Esophagus squamous epithelium (tissue), 4 donors: ENCODE data around the gene RTTN.

Experiments
- POLR2A ChIP-seq, 4 donors: fragments of 450-650 bp; IDR thresholded peaks; one replicate each; pipeline ENCODE4 v1.6.1; 2017; ENCODE audit warnings: antibody characterized with exemption in 4 of 4, mild to moderate bottlenecking in 4 of 4, moderate library complexity in 3 of 4
- TF ChIP-seq, protein P1 (sequence below), 6 experiments: fragments of 450-650 bp in 4 of 6; fragments of 200-600 bp in 2 of 6; sonication (generic) in 2 of 6; IDR thresholded peaks; one replicate each; pipeline ENCODE4 v1.5.1; 2016 to 2019; ENCODE audit warnings: antibody characterized with exemption in 6 of 6, mild to moderate bottlenecking in 4 of 6, moderate library complexity in 4 of 6

DNA sequence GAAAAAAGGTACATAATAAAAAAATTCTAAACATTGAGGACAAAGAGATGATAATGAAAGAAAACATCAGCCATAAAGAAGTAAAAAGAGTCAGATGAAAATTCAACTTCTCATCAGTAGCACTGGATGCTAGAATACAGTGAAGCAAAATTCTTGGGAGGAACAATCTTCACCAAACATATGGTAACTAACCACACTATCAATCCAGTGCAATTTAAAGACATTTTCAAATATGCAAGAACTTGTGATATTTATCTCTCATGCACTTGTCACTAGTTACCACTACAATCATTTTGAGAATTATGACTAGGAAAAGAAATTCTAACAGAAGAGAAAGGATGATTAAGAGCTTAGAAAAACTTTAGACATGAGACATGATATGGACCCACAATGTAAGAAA lies 127.4 kb downstream of the RTTN start:
- TF ChIP-seq, protein P1, sequence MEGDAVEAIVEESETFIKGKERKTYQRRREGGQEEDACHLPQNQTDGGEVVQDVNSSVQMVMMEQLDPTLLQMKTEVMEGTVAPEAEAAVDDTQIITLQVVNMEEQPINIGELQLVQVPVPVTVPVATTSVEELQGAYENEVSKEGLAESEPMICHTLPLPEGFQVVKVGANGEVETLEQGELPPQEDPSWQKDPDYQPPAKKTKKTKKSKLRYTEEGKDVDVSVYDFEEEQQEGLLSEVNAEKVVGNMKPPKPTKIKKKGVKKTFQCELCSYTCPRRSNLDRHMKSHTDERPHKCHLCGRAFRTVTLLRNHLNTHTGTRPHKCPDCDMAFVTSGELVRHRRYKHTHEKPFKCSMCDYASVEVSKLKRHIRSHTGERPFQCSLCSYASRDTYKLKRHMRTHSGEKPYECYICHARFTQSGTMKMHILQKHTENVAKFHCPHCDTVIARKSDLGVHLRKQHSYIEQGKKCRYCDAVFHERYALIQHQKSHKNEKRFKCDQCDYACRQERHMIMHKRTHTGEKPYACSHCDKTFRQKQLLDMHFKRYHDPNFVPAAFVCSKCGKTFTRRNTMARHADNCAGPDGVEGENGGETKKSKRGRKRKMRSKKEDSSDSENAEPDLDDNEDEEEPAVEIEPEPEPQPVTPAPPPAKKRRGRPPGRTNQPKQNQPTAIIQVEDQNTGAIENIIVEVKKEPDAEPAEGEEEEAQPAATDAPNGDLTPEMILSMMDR (IDR thresholded peaks at IDR 0.05): no peak
- TF ChIP-seq POLR2A (IDR thresholded peaks at IDR 0.05): no peak
